NB4 (cell line): ENCODE data around the gene CD82.
"Not testable (repeated sequence)": the region's sequence is repeated elsewhere in the genome, so short reads cannot be mapped to it uniquely, and the experiment has no call there.

Experiments used
- DNase-seq: peaks from one replicate; pipeline ENCODE4 v3.0.0; 2010; ENCODE audit warnings: low read depth
- H3K4me3 ChIP-seq: one replicate; pipeline ENCODE4 v1.5.1; 2011; ENCODE audit warnings: mild to moderate bottlenecking, low read depth, low read length, moderate library complexity
- MAX ChIP-seq: IDR thresholded peaks from 2 replicates; pipeline ENCODE4 v1.6.1; 2011; ENCODE audit warnings: low read depth, low read length
- MYC ChIP-seq: IDR thresholded peaks from 2 replicates; pipeline ENCODE4 v1.6.1; 2011; ENCODE audit warnings: low read depth, low read length
- POLR2A ChIP-seq: IDR thresholded peaks from 2 replicates; pipeline ENCODE4 v1.6.1; 2011; ENCODE audit warnings: mild to moderate bottlenecking; ENCODE audit not compliant: insufficient read length; ENCODE audit errors: extremely low read depth
- TF ChIP-seq, protein P1 (sequence below): IDR thresholded peaks from one replicate; pipeline ENCODE4 v1.5.1; 2012; ENCODE audit warnings: low read depth, low read length

Gene CD82

GRCh38 chr11:44536788-44537516, 28.5 kb upstream of the CD82 start:
- no peak for DNase-seq
- TF ChIP-seq MYC (no peak), POLR2A (no peak), MAX (no peak)
- TF ChIP-seq, protein P1, sequence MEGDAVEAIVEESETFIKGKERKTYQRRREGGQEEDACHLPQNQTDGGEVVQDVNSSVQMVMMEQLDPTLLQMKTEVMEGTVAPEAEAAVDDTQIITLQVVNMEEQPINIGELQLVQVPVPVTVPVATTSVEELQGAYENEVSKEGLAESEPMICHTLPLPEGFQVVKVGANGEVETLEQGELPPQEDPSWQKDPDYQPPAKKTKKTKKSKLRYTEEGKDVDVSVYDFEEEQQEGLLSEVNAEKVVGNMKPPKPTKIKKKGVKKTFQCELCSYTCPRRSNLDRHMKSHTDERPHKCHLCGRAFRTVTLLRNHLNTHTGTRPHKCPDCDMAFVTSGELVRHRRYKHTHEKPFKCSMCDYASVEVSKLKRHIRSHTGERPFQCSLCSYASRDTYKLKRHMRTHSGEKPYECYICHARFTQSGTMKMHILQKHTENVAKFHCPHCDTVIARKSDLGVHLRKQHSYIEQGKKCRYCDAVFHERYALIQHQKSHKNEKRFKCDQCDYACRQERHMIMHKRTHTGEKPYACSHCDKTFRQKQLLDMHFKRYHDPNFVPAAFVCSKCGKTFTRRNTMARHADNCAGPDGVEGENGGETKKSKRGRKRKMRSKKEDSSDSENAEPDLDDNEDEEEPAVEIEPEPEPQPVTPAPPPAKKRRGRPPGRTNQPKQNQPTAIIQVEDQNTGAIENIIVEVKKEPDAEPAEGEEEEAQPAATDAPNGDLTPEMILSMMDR = no peak
- H3K4me3 ChIP-seq = no peak overlapping the region

DNA sequence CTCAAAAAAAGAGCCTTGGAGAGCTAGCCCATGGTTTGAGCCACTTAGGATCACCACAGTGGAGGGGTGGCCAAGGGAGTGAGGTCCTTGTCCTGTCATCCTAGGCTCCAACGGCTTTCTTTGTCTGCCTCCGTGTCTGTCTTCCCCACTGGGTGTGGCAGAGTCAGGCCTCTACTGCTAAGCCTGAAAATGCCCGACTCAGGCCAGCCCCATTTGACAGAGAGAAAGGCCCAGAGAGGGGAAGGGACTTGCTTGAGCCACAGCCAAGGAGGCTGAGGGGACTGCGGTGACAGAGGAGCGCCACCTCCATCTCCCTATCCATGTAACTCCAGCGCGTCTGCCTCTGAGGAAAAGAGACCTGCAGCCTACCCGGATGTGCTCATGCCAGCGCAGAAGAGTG, 27.8 kb upstream of the CD82 start:
- H3K4me3 ChIP-seq = no peak overlapping the region
- TF ChIP-seq MAX (no peak), MYC (no peak), POLR2A (no peak)
- TF ChIP-seq, protein P1 = no peak
- no peak for DNase-seq

DNA sequence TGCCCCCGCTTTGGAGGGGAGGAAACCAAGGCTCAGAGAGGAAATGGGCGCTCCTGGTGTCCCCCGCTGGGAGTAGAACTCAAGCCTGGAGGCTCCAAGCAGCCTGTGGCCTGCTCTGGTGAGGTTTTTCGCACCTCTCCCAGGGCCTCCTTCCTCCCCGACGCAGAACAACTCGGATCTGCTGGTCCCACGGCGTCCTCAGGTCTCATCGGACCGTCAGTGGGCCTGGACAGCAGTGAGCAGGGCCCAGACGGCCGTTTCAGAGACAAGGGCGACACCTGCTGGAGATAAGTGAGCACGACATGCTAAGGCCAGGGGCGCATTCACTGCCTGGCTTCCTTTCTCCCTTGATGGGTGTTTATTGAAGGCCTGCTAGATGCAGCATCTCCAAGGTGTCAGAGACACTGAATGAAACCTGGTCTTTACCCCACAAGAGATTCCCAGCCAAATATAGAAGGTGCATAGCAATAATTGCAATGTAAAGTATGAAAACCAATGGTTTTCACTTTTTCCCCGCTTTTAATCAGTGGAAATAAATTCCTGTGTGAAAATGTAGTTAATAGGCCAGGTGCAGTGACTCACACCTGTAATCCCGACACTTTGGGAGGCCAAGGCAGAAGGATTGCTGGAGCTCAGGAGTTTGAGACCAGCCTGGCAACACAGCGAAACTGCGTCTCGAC, 26.9 kb upstream of the CD82 start:
- TF ChIP-seq POLR2A (no peak), MAX (peak; percentile 41), MYC (no peak; the same call in 1 of the 2 replicates)
- TF ChIP-seq, protein P1 = peak; percentile 87
- no peak overlapping the region for H3K4me3 ChIP-seq
- peak; percentile 70 for DNase-seq

DNA sequence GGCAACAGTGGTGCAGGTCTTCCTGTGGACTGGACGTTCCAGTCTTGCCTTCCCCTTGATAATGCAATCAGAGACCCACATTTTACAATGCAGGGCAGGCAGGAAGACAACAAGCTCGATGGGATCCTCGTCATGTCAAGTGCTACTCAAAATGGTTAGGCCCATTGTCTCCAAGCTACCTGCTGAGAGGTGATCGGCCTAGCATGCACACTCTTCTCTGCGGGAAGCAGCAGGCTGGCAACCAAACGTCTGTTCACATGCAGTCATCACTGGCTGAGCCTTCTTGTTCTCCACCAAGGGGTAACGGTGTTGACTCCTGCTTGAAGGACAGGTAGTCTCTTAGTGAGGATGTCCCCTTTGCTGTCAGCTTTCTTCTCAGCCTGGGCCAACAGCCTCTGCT, 25.5 kb upstream of the CD82 start:
- no peak for DNase-seq
- TF ChIP-seq MAX = no peak
- no peak for TF ChIP-seq MYC
- no peak for TF ChIP-seq POLR2A
- TF ChIP-seq, protein P1 = no peak
- H3K4me3 ChIP-seq = no peak overlapping the region

- no peak overlapping the region for H3K4me3 ChIP-seq
- DNase-seq = no peak
- TF ChIP-seq MAX = no peak
These were observed 24.8 kb upstream of the CD82 start for GRCh38 chr11:44540667-44541066.

- DNase-seq = no peak
- no peak for TF ChIP-seq POLR2A
- TF ChIP-seq MYC = no peak
- TF ChIP-seq, protein P1 = no peak
- TF ChIP-seq MAX = no peak
These were observed 23.1 kb upstream of the CD82 start for GRCh38 chr11:44542372-44542771.

DNA sequence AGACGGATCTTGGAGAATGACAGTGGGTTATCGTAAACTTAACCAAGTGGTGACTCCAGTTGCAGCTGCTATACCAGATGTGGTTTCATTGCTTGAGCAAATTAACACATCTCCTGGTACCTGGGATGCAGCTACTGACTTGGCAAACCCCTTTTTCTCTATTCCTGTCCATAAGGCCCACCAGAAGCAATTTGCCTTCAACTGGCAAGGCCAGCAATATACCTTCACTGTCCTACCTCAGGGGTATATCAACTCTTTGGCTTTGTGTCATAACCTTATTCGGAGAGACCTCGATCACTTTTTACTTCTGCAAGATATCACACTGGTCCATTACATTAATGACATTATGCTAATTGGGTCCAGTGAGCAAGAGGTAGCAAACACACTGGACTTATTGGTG, 18.5 kb upstream of the CD82 start:
- not testable (repeated sequence) for DNase-seq, H3K4me3 ChIP-seq

More at GRCh38 chr11:44542372-44542771, 23.1 kb upstream of the CD82 start:
- no peak overlapping the region for H3K4me3 ChIP-seq

GRCh38 chr11:44547534-44547933, 17.9 kb upstream of the CD82 start:
- not testable (repeated sequence) for H3K4me3 ChIP-seq, DNase-seq
